SK-N-SH (cell line): Measurements from ENCODE around the gene C16orf95.

Experiments used
- CTCF ChIP-seq: fragments of 200-600 bp; sonication (generic); IDR thresholded peaks from 2 replicates; pipeline ENCODE4 v1.6.1; 2017; ENCODE audit warnings: antibody characterized with exemption, mild to moderate bottlenecking, moderate library complexity
- JUND ChIP-seq: IDR thresholded peaks from 2 replicates; pipeline ENCODE4 v1.4.0; 2012

DNA sequence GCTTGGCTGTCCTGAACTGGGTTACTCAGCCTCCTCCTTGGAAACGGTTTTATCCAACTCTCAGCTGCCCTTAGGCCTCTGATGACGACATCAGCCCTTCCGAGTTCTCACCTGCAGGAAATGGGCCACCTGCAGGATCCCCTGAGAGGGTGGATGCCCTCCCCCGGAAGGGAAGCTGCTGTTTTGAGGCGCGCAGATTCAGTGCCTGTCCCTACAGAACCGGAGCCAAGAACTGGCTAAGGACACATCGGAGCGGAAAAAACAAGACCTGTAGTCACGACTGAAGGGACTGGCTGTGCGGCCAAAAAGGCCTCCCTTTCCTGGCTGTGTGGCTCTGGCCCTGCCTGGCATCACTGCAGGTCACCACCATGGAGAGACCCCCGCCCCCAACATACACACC, 11.7 kb upstream of the C16orf95 start:
- TF ChIP-seq CTCF (no peak), JUND (no peak)
